Progenitor cell of endocrine pancreas (in vitro differentiated cells): ENCODE measurements around the gene MAGEA6. TPM values are rescaled to one million over a fixed set of nuclear protein-coding genes. Genes with fewer than 3 reads are reported as not detected.
"Not testable (repeated sequence)": the region's sequence is repeated elsewhere in the genome, so short reads cannot be mapped to it uniquely, and the experiment has no call there.

ENCODE experiments used
- DNase-seq: peaks from one replicate; pipeline ENCODE4 v3.0.0; 2021; ENCODE audit warnings: low spot score; ENCODE audit not compliant: unreplicated experiment
- H3K27ac Mint-ChIP-seq: 2 replicates; pipeline ENCODE4 v1.8.0; 2021; ENCODE audit warnings: mild to moderate bottlenecking, moderate library complexity, mixed read lengths
- H3K27me3 Mint-ChIP-seq: 2 replicates; pipeline ENCODE4 v1.8.0; 2021; ENCODE audit warnings: mixed read lengths
- H3K36me3 Mint-ChIP-seq: 2 replicates; pipeline ENCODE4 v1.8.0; 2022; ENCODE audit warnings: mixed read lengths; ENCODE audit not compliant: insufficient read depth
- H3K4me1 Mint-ChIP-seq: 2 replicates; pipeline ENCODE4 v1.8.0; 2021; ENCODE audit warnings: low read depth, mixed read lengths
- H3K4me3 Mint-ChIP-seq: 2 replicates; pipeline ENCODE4 v1.8.0; 2021; ENCODE audit warnings: low read depth, mild to moderate bottlenecking, moderate library complexity, mixed read lengths
- H3K9me3 Mint-ChIP-seq: 2 replicates; pipeline ENCODE4 v1.8.0; 2021; ENCODE audit warnings: low read depth, mixed read lengths
- CTCF ChIP-seq: fragments of 200-600 bp; sonication (generic); IDR thresholded peaks from one replicate; pipeline ENCODE4 v1.5.0; 2021; ENCODE audit warnings: antibody characterized with exemption, mild to moderate bottlenecking; ENCODE audit not compliant: unreplicated experiment
- total RNA-seq: library from RNA; stranded (reverse); gene quantifications from 2 replicates; pipeline ENCODE4 v1.2.1, GENCODE V29; 2021

Gene MAGEA6
- total RNA-seq, 1 donor from 2014 or later, result not detected

- no peak for DNase-seq
- Mint-ChIP-seq H3K9me3 (peaks cover 16% of the 10 kb centered on the region), H3K4me3 (no peak overlapping the region), H3K4me1 (no peaks in the 10 kb centered on the region), H3K27ac (no peak overlapping the region), H3K27me3 (peaks cover 6% of the 10 kb centered on the region), H3K36me3 (no peaks in the 10 kb centered on the region)
- no peak for TF ChIP-seq CTCF
Observed at GRCh38 chrX:152813206-152813605, 43.7 kb upstream of the MAGEA6 start.

GRCh38 chrX:152810403-152810802, 40.9 kb upstream of the MAGEA6 start:
- peaks cover 6% of the 10 kb centered on the region for H3K27me3 Mint-ChIP-seq
- H3K27ac Mint-ChIP-seq, result no peak overlapping the region
- H3K4me3 Mint-ChIP-seq, result no peak overlapping the region
- no peak for DNase-seq
- no peaks in the 10 kb centered on the region for H3K4me1 Mint-ChIP-seq
- TF ChIP-seq CTCF, result no peak
- no peaks in the 10 kb centered on the region for H3K36me3 Mint-ChIP-seq
- H3K9me3 Mint-ChIP-seq, result peaks cover 14% of the 10 kb centered on the region

- no peak for DNase-seq
- peaks cover 6% of the 10 kb centered on the region for H3K9me3 Mint-ChIP-seq
- no peaks in the 10 kb centered on the region for H3K36me3 Mint-ChIP-seq
- no peak overlapping the region for H3K4me3 Mint-ChIP-seq
- H3K4me1 Mint-ChIP-seq, result no peaks in the 10 kb centered on the region
- peaks cover 3% of the 10 kb centered on the region for H3K27me3 Mint-ChIP-seq
- no peak for TF ChIP-seq CTCF
- H3K27ac Mint-ChIP-seq, result no peak overlapping the region
Observed at GRCh38 chrX:152806035-152806434, 36.5 kb upstream of the MAGEA6 start.

DNA sequence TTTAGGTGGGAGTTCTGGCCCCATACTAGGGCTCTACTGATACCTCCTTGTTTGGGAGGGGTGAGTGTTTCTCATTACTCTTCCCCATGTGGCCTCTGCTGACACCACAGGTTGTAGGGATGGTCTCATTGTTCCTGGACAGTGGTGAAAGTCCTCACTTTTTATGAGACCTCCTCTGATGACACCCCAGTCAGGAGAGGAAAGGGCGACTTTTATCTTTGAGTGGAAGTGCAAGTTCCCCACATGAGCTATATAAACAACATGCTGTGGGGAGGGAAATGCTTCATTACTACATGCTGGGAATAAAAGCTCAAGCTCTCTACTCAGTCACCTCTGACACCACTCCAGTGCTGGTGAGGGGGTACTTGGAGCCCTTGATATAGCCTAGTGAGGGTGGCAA, 29.5 kb upstream of the MAGEA6 start:
- H3K27me3 Mint-ChIP-seq, result peaks cover 9% of the 10 kb centered on the region
- H3K27ac Mint-ChIP-seq, result no peak overlapping the region
- no peak for TF ChIP-seq CTCF
- H3K9me3 Mint-ChIP-seq, result peaks cover 10% of the 10 kb centered on the region
- no peaks in the 10 kb centered on the region for H3K4me1 Mint-ChIP-seq
- H3K36me3 Mint-ChIP-seq, result no peaks in the 10 kb centered on the region
- no peak for DNase-seq
- H3K4me3 Mint-ChIP-seq, result no peak overlapping the region

- H3K9me3 Mint-ChIP-seq, DNase-seq, H3K27ac Mint-ChIP-seq, H3K4me1 Mint-ChIP-seq, H3K36me3 Mint-ChIP-seq, H3K27me3 Mint-ChIP-seq, H3K4me3 Mint-ChIP-seq: not testable (repeated sequence)
Observed at GRCh38 chrX:152787062-152787461, 17.6 kb upstream of the MAGEA6 start.

DNA sequence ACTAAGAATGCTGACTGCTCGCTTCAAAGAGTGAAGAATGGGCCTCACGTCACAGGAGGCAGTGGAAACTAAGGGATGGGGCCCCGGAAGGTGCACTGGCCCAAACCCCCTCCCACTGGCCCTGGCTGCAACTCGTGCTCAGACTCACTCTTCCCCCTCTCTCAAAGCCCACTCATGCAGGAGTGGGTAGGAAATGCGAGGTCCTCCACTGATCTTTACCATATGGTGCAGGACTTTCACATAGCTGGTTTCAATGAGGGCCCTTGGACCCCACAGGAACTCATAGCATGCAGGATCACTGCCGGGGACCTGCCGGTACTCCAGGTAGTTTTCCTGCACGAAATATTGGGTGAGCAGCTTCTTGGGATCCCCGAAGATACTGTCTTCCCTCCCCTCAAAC, 2.9 kb downstream of the MAGEA6 start:
- not testable (repeated sequence) for H3K27ac Mint-ChIP-seq, H3K27me3 Mint-ChIP-seq, H3K4me3 Mint-ChIP-seq, H3K36me3 Mint-ChIP-seq, H3K4me1 Mint-ChIP-seq, H3K9me3 Mint-ChIP-seq, DNase-seq

DNA sequence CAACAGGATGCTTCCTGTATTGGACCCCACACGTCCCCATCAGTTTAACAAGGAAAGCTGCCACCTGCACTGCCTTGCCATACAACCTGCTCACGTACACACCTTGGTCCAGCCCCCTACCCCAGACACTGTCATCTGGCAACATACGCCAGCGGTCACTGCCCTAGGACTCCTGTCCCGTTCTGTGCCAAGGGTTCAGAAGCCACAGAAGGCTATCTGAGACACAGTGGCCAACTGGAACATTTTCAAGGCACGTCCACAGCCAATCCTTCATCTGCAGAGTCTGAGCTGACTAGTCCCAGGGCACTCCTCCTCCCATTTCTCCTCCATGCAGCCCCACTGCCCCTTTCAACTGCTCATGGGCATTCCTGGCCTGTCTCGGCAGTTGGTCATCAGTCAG, 7.9 kb downstream of the MAGEA6 start:
- not testable (repeated sequence) for H3K27ac Mint-ChIP-seq, H3K4me3 Mint-ChIP-seq, H3K9me3 Mint-ChIP-seq, H3K27me3 Mint-ChIP-seq, DNase-seq, H3K4me1 Mint-ChIP-seq, H3K36me3 Mint-ChIP-seq

DNA sequence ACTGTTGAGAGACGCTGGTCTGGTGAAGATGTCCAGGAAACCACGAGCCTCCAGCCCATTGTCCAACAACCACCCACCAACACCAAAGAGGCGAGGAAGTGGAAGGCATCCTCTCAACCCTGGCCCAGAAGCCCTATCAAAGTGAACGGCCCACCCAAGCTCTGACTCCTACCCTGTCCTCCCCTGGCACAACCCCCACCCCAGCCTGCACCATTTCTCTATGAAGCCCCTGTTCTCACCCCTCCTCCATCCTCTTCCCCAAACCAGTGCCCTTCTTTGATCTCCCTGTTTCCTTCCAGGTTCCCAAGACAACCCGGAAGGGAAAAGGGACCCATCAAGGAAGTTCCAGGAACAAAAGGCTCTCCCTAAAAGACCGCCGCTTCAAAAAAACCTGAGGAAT, 9.9 kb downstream of the MAGEA6 start:
- H3K27me3 Mint-ChIP-seq, H3K36me3 Mint-ChIP-seq, H3K4me1 Mint-ChIP-seq, DNase-seq, H3K4me3 Mint-ChIP-seq, H3K9me3 Mint-ChIP-seq, H3K27ac Mint-ChIP-seq: not testable (repeated sequence)

- not testable (repeated sequence) for DNase-seq, H3K36me3 Mint-ChIP-seq, H3K9me3 Mint-ChIP-seq, H3K4me3 Mint-ChIP-seq, H3K27me3 Mint-ChIP-seq, H3K4me1 Mint-ChIP-seq, H3K27ac Mint-ChIP-seq
Observed at GRCh38 chrX:152758918-152759317, 10.6 kb downstream of the MAGEA6 start, which contains the start of gene CSAG3. CSAG3 (plus strand) TSS chrX:152759218.

GRCh38 chrX:152754871-152755270, 14.6 kb downstream of the MAGEA6 start:
- H3K4me3 Mint-ChIP-seq, H3K27me3 Mint-ChIP-seq, H3K9me3 Mint-ChIP-seq, H3K36me3 Mint-ChIP-seq, DNase-seq, H3K27ac Mint-ChIP-seq, H3K4me1 Mint-ChIP-seq: not testable (repeated sequence)
